ENCODE results near the gene VPS18. TPM values are rescaled to one million over a fixed set of nuclear protein-coding genes. Genes with fewer than 3 reads are reported as not detected.

The VPS18 gene
- total RNA-seq, 3 donors from 2014 or later = 14.1 to 21.1 (median 18.0) TPM

- peaks cover 33% of the 10 kb centered on the region for H3K4me1 ChIP-seq (ENCODE audit: low read depth)
- ATAC-seq (no peak), DNase-seq (peak in 1 of 3 donors; percentile 74)
- H3K4me3 ChIP-seq = no peak overlapping the region
- intact Hi-C loops (cut with DNase I, micrococcal nuclease) = loop anchor here (10.0 kb wide), 1 partner anchor 275 kb away; no protein-coding TSS in a partner anchor
- TF ChIP-seq, protein P1, sequence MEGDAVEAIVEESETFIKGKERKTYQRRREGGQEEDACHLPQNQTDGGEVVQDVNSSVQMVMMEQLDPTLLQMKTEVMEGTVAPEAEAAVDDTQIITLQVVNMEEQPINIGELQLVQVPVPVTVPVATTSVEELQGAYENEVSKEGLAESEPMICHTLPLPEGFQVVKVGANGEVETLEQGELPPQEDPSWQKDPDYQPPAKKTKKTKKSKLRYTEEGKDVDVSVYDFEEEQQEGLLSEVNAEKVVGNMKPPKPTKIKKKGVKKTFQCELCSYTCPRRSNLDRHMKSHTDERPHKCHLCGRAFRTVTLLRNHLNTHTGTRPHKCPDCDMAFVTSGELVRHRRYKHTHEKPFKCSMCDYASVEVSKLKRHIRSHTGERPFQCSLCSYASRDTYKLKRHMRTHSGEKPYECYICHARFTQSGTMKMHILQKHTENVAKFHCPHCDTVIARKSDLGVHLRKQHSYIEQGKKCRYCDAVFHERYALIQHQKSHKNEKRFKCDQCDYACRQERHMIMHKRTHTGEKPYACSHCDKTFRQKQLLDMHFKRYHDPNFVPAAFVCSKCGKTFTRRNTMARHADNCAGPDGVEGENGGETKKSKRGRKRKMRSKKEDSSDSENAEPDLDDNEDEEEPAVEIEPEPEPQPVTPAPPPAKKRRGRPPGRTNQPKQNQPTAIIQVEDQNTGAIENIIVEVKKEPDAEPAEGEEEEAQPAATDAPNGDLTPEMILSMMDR (IDR thresholded peaks at IDR 0.05) = no peak
- H3K36me3 ChIP-seq (ENCODE audit: low read depth) = no peaks in the 10 kb centered on the region
- no peaks in the 10 kb centered on the region for H3K9me3 ChIP-seq
Measured at GRCh38 chr15:40909662-40910630, 15.7 kb downstream of the VPS18 start.

- TF ChIP-seq, protein P1 (IDR thresholded peaks at IDR 0.05) = no peak
- Histone ChIP-seq H3K4me3 (no peak overlapping the region), H3K4me1 (ENCODE audit: low read depth) (peaks cover 31% of the 10 kb centered on the region), H3K9me3 (no peaks in the 10 kb centered on the region), H3K36me3 (ENCODE audit: low read depth) (no peaks in the 10 kb centered on the region)
- no peak for DNase-seq
- intact Hi-C loops (cut with DNase I, micrococcal nuclease) = no loop called here
- no peak for ATAC-seq
Measured at GRCh38 chr15:40911141-40911540, 16.9 kb downstream of the VPS18 start.

DNA sequence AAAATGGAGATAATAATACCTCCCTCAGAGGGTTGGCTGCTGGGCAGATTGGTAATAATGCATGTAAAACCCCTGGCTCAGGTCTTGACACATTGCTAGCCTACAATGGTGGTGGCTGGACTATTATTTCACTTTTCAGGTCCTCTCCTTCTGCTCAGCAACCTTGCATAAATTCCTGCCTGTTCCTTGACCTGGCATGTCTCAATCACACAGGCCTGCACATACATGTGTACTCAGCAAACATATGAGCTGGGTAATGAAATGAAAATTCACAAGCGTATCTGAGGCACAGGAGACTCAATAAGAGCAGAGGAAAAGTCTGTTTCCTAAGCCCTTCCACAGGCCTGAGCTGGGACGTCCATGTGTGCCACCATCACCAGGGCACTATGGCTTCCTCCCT, 17.4 kb downstream of the VPS18 start:
- H3K36me3 ChIP-seq (ENCODE audit: low read depth) = no peaks in the 10 kb centered on the region
- intact Hi-C loops (cut with DNase I, micrococcal nuclease) = no loop called here
- TF ChIP-seq, protein P1 (IDR thresholded peaks at IDR 0.05) = no peak
- H3K9me3 ChIP-seq = no peaks in the 10 kb centered on the region
- ATAC-seq = no peak
- H3K4me3 ChIP-seq = no peak overlapping the region
- DNase-seq = no peak
- H3K4me1 ChIP-seq (ENCODE audit: low read depth) = peaks cover 25% of the 10 kb centered on the region

DNA sequence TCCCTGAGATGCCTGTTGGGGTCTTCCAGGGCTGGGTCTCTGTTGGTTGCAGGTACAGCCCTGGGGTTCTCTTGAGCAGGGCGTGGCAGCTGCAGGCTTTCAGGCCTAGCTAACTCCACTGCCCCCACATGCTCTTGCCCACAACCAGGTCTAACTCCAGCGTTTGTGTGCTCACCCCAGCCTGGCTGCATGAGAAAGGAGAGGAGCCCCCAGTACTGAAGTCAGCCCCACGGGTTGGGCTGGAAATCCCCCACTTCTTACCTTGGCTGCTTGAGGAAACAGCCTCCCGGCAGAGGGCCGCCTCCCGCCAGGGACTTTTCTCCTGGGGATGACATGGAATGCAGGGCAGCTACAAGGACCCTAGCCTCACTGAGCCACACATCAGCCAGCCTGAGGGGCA, 18.2 kb downstream of the VPS18 start:
- no peaks in the 10 kb centered on the region for H3K9me3 ChIP-seq
- TF ChIP-seq, protein P1 (IDR thresholded peaks at IDR 0.05) = no peak
- peaks cover 17% of the 10 kb centered on the region for H3K4me1 ChIP-seq (ENCODE audit: low read depth)
- no peak for ATAC-seq
- no peaks in the 10 kb centered on the region for H3K36me3 ChIP-seq (ENCODE audit: low read depth)
- DNase-seq = no peak
- H3K4me3 ChIP-seq = no peak overlapping the region
- intact Hi-C loops (cut with DNase I, micrococcal nuclease) = no loop called here

- Histone ChIP-seq H3K4me3 (no peak overlapping the region), H3K9me3 (no peaks in the 10 kb centered on the region), H3K4me1 (ENCODE audit: low read depth) (peaks cover 7% of the 10 kb centered on the region), H3K36me3 (ENCODE audit: low read depth) (no peaks in the 10 kb centered on the region)
- ATAC-seq = no peak
- intact Hi-C loops (cut with DNase I, micrococcal nuclease) = no loop called here
- DNase-seq = no peak
- TF ChIP-seq, protein P1 (IDR thresholded peaks at IDR 0.05) = no peak
Measured at GRCh38 chr15:40914013-40914412, 19.8 kb downstream of the VPS18 start.
